Omental fat pad (tissue), 4 donors: ENCODE results near the gene RBL1. TPM values are rescaled to one million over a fixed set of nuclear protein-coding genes. Genes with fewer than 3 reads are reported as not detected.

Source experiments
- ATAC-seq: fragments of 150-250 bp; one replicate; pipeline ENCODE4 v1.9.1; 2016; ENCODE audit warnings: mild to moderate bottlenecking, moderate library complexity; ENCODE audit not compliant: low FRiP score
- DNase-seq: peaks from one replicate; pipeline ENCODE4 v3.0.0-alpha.2; 2019; ENCODE audit warnings: low spot score
- total RNA-seq, 4 donors: library from RNA; depleted of rRNA; stranded (reverse); fragments of >200 nt; gene quantifications; one replicate each; pipeline ENCODE4 v1.1.0, GENCODE V29; 2016
- TF ChIP-seq, protein P1 (sequence below), 3 donors: fragments of 450-650 bp; IDR thresholded peaks; one replicate each; pipeline ENCODE4 v1.5.1; 2016 to 2017; ENCODE audit warnings: antibody characterized with exemption in 3 of 3, mild to moderate bottlenecking in 3 of 3, moderate library complexity in 2 of 3

RBL1 gene, protein sequence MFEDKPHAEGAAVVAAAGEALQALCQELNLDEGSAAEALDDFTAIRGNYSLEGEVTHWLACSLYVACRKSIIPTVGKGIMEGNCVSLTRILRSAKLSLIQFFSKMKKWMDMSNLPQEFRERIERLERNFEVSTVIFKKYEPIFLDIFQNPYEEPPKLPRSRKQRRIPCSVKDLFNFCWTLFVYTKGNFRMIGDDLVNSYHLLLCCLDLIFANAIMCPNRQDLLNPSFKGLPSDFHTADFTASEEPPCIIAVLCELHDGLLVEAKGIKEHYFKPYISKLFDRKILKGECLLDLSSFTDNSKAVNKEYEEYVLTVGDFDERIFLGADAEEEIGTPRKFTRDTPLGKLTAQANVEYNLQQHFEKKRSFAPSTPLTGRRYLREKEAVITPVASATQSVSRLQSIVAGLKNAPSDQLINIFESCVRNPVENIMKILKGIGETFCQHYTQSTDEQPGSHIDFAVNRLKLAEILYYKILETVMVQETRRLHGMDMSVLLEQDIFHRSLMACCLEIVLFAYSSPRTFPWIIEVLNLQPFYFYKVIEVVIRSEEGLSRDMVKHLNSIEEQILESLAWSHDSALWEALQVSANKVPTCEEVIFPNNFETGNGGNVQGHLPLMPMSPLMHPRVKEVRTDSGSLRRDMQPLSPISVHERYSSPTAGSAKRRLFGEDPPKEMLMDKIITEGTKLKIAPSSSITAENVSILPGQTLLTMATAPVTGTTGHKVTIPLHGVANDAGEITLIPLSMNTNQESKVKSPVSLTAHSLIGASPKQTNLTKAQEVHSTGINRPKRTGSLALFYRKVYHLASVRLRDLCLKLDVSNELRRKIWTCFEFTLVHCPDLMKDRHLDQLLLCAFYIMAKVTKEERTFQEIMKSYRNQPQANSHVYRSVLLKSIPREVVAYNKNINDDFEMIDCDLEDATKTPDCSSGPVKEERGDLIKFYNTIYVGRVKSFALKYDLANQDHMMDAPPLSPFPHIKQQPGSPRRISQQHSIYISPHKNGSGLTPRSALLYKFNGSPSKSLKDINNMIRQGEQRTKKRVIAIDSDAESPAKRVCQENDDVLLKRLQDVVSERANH
- 1 to 10 TPM; 2.6 to 8.7 (median 5.3) TPM for total RNA-seq

DNA sequence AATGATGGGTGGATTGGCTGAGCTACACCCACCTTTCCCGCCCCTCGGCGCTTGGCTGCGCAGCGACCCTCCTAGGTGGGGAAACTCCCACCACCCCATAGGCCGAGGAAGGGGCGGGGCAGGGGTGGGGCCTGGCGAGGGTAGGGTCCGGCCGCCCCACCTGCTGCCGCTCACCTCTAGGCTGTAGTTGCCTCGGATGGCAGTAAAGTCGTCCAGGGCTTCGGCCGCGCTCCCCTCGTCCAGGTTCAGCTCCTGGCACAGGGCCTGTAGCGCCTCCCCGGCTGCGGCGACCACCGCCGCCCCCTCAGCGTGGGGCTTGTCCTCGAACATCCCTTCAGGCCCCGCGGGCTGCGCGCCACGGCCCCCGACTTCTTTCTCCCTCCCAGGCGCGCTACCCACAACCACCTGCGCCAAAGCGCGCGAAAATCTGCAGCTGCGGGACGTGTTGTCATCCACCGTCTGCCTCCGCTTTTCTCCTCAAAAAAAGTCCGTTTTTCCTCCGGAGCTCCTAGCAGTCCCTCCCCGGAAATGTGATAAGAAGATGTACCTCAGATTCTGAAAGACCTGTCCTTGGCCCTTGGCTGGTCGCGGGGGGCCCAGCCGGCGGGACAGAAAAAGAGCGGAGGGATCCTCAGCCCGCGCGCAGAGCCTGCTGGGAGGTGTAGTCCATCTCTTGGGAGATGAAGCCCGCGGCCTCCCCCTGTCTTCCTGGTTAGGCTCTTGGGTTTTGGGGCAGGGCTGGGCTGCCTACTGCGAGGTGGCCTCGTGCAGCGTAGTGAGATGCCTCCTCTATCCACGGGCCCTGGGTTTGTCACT is at the start of gene RBL1:
TSS of gene RBL1 (minus strand) at position 399 of the 816 bp plus-strand sequence. CDS start at position 330, 69 bp downstream.
- ATAC-seq (peak; percentile 89), DNase-seq (peak; percentile 51)
- TF ChIP-seq, protein P1, sequence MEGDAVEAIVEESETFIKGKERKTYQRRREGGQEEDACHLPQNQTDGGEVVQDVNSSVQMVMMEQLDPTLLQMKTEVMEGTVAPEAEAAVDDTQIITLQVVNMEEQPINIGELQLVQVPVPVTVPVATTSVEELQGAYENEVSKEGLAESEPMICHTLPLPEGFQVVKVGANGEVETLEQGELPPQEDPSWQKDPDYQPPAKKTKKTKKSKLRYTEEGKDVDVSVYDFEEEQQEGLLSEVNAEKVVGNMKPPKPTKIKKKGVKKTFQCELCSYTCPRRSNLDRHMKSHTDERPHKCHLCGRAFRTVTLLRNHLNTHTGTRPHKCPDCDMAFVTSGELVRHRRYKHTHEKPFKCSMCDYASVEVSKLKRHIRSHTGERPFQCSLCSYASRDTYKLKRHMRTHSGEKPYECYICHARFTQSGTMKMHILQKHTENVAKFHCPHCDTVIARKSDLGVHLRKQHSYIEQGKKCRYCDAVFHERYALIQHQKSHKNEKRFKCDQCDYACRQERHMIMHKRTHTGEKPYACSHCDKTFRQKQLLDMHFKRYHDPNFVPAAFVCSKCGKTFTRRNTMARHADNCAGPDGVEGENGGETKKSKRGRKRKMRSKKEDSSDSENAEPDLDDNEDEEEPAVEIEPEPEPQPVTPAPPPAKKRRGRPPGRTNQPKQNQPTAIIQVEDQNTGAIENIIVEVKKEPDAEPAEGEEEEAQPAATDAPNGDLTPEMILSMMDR (IDR thresholded peaks at IDR 0.05), result no peak

DNA sequence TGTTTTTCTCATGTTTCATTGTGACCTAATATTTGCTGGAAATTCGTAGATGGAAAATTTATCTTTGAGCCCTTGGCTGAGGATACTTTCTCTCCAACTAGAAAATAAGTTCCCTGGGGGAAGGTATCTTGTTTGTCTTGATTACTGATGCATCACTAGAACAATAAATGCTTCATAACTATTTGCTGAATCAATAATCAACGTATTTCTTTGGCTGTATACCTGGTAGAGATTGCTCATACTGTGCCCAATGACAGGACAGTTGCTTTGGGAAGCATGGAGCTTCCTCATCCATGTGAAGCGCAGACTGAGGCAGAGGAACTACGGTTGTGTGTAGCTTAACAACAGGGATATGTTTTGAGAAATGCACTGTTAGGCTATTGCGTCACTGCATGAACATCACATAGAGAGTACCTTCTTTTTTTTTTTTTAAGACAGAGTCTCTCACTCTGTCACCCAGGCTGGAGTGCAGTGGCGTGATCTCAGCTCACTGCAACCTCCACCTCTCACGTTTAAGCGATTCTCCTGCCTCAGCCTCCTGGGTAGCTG is 49.1 kb upstream of the RBL1 start:
- TF ChIP-seq, protein P1 (IDR thresholded peaks at IDR 0.05), result no peak
- ATAC-seq, result no peak
- DNase-seq, result no peak

DNA sequence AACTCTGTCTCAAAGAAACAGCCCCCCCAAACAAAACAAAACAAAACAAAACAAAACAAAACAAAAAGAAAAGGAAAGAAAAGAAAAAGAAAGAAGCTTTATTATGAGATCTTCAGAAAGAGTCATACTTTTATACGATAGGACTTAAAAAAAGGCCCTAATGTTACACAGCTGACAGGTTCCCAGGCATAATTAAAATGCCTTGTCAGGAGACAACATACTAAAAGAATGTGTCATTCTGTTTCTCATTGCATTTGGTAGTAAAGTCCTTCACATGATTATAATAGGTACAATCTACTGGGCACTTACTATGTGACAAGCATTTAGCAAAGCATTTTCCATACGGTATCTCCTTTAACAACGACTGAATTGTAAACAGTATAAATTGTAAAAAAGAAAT is 46.9 kb upstream of the RBL1 start:
- DNase-seq, result no peak
- no peak for ATAC-seq
- TF ChIP-seq, protein P1 (IDR thresholded peaks at IDR 0.05), result no peak

DNA sequence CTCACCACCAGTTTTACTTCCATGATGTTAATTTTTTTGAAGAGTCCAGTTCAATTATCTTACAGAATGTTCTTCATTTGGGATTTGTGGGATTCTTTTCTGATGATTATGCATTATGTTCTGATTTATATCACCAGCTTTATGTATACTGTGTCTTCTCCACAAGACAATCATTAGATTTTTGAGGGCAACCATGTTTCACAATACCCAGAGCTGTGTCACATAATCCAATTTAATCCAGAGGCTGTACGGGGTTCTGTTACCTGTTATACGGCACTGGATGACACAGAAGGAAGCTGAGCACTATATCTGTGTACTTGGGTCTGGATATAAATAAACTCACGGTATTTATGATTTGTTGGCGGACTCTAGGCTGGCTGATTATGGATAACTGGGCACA is 41.8 kb upstream of the RBL1 start:
- ATAC-seq (no peak), DNase-seq (no peak)
- TF ChIP-seq, protein P1 (IDR thresholded peaks at IDR 0.05), result no peak

DNA sequence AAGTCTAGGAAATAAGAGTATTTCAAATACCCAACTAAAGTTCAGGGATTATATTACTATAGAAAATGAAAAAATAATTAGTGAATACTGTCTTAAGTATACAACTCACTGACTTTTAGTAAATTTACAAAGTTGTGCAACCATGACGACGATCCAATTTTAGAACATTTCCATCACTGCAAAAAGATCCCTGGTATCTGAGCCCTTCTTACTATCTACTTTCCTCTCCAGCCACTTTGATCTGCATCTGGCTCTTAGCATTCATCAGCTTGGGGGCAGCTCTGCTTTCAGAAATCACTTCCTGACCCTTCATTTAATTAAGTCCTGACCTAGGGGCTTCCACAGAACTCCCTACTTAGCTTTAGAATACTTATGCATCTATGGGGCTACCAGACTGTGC is 38.2 kb upstream of the RBL1 start:
- DNase-seq, result no peak
- TF ChIP-seq, protein P1 (IDR thresholded peaks at IDR 0.05), result no peak
- no peak for ATAC-seq

DNA sequence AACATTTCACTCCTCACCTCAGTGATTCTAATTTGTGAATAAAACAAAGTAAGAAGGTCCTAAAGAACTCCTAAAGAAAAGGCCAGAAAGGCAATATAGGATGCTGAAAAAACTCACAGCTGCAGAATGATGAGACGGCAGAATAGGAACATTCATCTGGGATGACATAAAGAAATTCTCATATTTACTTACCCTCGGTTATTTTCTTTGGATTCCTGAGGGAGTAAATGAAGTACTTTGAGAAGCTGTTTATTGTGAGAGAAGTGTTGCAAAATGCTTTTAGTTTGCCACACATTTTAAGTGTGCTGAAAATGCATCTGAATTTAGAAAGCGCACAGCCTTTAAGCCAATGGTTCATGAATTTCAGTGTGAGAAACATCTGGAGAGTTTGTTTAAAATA is 35.7 kb upstream of the RBL1 start:
- TF ChIP-seq, protein P1 (IDR thresholded peaks at IDR 0.05), result no peak
- DNase-seq (no peak), ATAC-seq (no peak)
